NCI-H2196 treated with DMSO at 0.1 percent for 48 hours (cell line): ENCODE measurements around the gene SPIC.
"Not testable (repeated sequence)": the region's sequence is repeated elsewhere in the genome, so short reads cannot be mapped to it uniquely, and the experiment has no call there.

ENCODE experiments used
- DNase-seq: peaks from one replicate; lab custom pipeline; 2025; ENCODE audit not compliant: unreplicated experiment; lab: John Stamatoyannopoulos, UW

Gene SPIC

DNA sequence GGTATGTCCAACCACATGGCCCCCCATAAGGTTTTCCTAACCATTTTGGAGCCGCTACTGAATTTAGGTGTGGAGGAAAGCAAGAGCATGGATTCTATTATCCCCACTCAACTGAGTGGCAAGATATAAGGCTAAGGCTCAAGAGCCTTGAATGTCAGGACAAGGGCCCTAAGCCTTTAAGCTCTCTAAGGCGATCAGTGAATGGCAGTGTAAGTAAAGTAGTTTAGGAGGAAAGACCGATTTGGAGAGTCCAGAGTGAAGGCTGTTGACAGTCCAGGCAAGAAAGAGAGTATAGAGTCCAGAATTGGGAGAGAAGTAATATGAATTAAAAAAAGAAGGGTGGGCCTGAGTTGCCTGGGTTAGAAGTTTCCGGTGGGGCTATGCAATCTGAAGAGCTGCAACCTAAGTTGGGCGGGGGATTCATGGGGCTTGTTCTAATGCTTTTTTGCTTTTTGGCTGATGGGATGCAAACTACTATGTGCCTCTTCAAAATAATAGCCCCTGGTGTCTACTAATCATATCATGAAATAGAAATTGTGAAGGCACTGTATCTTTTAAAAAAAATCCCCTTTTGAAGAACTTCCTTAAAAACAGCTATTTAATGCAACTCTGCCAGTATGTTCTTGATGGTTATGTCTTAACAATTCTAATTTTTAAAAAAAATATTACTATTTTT is at the start of gene SPIC:
TSS of gene SPIC (plus strand) at position 626 of the 676 bp plus-strand sequence. CDS start 1,569 bp downstream, outside the sequence.
- DNase-seq: no peak

DNA sequence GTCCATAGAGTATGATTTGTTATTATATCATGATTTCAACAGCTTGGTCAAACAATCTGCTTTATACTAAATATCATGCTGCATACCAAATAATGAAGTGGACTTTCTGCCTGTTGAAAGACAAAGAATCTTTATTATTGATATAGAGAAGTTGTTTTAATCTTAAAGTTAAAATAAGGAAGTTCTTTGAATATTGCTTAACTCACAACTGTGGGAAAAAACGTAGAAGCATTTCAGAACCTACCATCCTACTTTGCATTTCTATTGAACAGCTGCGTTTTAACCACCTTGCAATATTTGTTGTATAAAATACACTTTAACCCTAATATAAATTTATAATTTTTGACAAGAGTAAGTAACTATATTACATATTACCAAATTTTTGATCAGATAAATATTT is 44.7 kb upstream of the SPIC start:
- no peak for DNase-seq

DNA sequence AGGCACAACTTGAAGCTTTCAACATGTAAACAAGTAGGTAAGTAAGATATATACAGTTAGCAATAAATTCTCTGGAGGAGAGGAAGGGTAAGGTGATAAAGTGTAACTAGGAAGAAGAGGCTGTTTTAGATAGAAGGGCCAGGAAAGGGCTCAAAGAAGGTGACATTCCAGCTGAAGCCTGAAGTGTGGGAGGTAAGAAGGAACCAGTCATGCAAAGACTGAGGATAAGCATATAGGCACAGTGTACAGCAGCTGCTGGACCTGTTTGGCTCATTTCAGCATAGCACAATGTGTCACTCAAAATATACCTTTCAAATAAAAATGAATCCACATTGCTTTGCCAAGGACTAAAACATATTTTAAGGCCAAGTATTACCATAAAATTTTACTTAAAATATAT is 39.0 kb upstream of the SPIC start:
- DNase-seq: no peak

DNA sequence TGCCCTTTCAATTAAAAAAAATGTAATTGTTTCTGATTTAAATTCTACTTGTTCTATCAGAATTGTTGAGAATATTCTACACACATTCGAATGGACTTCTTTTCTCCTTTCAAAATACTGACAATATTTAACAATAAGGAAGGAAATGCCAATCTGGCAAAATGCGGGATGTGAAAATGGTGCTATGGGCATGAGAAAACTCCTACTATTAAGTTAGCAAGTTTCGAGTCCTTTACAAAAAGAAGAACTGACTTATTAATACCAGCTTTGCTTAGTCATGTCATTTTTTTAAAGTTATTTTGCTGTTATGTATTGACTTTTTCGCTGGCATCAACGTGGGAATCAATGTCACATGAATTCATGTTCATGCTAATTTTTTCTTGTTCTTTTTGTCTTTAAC is 35.9 kb upstream of the SPIC start:
- no peak for DNase-seq

DNA sequence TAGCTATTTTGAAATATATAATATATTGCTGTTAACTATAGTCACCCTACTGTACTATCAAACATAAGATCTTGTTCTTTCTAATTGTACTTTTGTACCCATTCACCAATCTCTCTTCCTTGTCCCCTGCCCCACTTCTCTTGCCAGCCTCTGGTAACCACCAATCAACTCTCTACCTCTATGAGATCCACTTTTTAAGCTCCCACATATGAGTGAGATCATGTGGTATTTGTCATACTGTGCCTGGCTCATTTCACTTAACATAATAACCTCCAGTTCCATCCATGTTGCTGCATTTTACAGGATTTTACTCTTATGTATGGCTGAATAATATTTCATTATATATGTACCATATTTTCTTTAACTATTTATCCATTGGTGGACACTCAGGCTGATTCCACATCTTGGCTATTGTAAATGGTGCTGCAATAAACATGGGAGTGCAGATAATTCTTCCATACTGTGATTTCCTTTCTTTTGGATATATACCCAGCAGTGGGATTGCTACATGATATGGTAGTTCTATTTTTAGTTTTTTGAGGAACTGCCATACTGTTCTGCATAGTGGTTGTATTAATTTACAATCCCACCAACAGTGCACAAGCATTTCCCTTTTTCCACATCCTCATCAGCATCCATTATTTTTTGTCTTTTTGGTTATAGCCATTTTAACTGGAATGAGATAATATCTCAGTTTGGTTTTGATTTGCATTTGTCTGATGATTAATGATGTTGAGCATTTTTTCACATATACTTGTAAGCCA is 33.5 kb upstream of the SPIC start:
- no peak for DNase-seq

DNA sequence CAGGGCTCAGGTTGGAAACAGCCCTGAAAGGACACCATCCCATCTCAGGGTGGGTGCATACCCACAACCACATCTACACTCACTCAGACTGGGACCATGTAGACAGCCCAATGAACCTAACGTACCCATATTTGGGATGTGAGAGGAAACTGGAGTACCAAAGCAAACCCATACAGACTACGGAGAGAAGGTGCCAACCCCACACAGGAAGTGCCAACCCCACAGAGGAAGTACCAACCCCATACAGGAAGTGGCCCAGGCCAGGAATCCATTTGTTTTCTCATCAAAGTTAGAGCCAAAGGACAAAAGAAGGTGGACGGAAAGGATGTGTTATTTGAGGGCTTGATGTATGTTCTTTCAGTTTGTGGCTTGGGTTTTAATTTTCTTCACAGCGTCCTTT is 19.5 kb upstream of the SPIC start:
- no peak for DNase-seq

DNA sequence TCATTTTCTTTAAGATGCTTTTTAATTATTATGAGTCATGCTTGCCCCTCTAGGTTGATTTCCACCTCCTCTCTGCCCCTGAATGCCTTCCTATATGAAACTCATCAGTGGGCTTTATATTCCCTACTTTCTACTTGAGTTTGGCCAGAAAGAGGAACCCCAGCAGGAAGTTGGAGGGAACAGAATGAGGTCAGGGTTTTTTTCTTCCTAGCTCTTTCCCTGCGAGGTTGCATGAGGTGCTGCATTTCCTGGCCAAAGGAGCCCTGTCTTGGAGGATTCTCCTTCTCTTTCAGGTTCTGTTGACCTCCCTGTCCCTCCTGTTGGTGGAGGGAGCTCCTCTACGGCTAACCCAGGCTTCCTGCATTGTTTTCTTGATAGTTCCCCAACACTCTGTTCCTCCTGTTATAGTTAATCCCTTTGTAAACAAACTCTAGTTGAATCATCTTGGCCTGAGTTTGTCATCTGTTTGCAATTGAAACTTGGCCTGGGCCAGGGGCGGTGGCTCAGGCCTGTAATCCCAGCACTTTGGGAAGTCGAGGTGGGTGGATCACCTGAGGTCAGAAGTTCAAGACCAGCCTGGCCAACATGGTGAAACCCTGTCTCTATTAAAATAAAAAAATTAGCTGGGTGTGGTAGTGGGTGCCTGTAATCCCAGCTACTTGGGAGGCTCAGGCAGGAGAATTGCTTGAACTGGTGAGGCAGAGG is 15.3 kb upstream of the SPIC start:
- DNase-seq: peak; percentile 12

DNA sequence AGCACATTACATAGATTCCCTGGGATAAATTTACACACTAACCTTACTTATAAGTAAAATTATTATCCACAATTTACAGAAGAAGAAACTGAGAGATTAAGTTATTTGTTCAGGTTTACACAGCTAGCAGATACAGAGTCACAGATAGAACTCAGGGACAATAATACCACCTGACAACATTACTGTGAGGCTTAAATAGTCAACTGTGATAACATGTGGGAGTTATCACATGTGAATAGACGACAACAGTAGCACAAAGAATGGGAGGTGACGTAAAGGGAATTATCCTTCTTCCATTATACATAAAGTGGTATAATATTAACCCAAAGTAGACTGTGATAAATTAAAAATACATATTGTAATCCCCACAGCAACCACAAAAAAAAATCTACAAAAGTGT is 6.2 kb upstream of the SPIC start:
- no peak for DNase-seq

DNA sequence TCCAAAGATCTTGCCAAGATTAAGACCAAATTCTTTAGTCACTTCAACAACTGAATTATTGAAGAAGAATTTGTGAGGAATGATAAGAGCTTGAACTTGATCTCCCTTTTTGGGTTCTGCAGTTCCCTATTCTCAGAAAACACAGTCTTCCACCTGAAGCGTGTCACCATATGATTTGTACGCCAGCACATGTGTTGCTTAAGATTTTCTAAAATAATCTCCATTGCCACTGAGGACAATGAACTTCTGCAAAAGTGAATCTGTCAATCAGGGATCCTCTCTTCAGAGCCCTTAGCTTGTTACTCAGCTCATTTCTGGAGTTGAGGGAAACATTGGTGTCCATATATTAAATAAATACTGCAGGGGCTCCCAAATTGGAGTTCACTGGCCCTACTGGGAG is 4.2 kb upstream of the SPIC start:
- no peak for DNase-seq

DNA sequence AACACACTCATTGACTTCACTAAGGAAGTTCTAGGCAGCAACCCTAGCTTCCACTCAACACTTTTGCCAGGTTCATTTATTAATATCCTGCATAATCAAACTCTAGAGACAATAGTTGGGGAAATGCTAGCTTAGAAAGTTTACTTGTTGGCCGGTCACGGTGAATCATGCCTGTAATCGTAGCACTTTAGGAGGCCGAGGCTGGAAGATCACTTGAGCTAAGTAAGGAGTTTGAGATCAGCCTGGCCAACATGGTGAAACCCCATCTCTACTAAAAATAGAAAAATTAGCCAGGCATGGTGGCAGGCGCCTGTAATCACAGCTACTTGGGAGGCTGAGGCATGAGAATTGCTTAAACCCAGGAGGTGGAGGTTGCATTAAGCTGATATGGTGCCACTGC is 3.3 kb upstream of the SPIC start:
- DNase-seq: not testable (repeated sequence)

DNA sequence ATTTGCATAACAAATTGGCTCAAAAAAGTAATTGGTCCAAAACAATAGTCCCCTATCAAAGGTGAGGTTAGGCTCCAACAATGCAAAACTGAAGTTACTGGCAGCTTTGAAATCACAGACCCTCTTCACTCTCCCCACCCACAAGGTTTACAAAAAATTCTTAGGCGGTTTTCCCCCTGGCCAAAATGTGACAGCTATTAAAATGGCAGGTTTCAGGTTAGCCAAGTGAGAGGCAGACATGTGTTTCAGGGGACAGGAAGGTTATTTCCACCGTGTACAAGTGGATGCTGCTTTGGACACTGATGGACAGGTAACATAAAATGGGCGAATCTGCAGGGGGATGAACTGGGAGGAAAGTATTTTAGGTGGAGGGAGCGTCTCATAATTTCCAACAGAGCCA is 888 bp upstream of the SPIC start:
- DNase-seq: no peak

DNA sequence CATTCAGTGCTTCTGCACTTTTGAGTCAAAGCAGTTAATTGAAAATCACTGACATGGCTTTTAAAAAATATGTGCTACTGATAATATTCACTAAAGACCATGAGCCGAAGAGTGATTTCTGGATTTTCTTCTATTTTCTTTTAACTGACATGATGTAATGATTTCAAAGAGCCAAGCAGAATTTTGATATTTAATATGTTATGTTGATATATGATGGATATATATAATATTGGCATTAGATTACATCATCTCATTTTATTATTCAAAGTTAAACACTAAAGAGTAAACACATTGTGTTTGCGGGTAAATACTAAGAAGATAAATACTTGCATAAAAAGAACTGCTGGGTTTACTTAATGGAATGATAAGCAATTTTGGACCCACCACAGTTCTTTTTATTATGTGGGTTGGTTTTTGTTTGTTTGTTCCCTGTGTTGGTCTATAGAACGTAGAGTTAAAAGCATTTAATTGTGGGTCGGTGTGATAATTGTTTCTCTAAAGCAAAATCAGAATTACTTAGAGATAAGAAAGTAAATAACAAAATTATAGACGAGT is 692 bp downstream of the SPIC start:
- no peak for DNase-seq

DNA sequence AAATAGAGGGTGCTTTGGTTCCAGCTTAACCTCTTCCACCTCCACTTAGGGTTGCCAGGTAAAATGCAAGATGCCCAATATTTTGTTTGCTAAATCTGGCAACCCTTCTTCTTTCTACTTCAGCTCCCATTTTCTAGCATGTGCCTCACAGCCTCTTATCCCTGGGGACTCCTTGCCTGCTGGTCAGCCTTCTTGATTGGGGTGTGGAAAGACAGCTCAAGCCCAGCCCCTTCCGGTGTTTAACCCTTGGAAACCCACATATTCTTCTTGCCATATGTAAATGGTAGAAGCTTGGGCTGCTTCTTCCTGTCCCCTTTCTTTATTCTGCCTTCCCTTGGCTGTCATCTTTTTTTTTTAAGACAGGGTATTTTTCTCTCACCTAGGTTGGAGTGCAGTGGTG is 5.7 kb downstream of the SPIC start:
- DNase-seq: no peak

DNA sequence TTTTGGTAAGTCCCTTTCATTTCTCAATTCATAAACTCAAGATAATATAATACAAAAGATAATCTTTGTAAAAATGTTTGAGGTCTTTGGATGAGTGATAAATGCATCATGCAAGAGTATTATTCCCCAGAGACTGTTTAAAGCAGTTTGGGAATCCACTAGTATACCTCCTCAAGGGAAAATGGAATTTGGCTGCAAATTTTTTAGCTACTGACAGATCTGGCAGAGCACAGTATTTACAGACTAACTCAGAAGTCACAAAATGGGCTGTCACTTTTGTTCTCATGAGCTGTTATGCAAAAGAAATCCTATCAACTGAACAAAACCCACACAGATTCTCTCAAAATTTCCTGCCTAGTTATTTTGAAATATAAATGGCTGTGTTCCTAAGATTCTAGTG is 9.9 kb downstream of the SPIC start:
- no peak for DNase-seq

DNA sequence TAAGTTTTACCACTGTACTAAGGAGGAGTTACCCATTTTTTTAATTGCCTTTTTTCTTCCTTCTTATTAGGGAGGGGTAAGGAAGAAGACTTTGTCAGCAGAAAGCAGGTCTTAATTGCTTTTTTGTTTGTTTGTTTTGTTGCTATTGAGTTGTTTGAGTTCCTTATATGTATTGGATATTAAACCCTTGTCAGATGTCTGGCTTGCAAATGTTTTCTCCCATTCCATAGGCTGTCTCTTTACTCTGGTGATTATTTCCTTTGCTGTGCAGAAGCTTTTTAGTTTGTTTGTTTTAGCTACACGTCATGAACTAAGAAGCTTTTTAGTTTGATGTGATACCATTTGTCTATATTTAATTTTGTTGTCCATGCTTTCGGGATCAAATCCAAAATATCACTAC is 13.3 kb downstream of the SPIC start:
- DNase-seq: no peak

DNA sequence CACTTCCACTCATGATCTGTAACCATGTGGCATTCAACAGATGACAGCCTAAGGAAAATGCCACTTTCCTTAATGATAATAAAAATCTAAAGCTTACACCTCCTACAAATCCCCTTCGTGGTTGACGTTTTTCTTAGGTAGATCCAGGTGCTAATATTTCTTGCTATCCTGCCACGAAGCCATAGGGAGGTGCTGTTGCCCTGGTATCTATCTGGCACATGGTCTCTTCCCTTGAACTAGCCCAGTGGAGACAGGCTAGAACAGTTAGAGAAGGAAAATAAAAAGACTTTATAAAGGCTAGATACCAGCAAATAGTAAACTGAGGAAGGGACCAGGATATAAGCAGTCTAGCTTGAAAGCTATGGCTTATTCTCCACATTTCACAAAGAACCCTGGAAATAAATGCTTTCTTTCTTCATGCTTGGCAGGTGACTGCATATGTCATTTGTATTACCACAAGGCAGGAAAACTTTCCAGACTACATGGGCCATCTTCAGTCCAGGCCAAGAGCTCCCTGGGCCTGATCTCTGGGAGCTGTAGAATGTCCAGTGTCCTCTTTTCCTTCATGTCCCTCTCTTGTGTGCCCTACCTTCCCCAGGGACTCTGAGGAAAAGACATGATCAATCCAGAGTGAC is 15.3 kb downstream of the SPIC start:
- peak; percentile 9 for DNase-seq

DNA sequence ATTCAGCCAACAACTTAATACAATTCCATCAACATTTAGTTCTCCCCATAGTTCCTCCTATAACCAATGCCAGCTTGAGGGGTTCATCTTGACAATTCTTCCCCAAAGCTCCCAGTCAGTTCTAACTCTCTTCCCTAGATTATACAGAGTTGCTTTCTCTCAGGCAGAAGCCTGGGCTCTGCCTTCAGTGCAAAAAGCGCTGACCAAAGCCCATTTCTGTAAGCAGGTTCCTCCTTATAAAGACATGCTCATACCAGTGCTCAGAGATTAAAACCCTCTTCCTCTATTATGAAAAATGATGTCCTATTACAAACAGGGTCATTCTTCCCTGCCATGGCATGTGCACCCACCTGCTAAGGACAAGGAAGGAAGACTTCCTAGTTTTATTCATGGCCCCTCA is 16.2 kb downstream of the SPIC start:
- no peak for DNase-seq

DNA sequence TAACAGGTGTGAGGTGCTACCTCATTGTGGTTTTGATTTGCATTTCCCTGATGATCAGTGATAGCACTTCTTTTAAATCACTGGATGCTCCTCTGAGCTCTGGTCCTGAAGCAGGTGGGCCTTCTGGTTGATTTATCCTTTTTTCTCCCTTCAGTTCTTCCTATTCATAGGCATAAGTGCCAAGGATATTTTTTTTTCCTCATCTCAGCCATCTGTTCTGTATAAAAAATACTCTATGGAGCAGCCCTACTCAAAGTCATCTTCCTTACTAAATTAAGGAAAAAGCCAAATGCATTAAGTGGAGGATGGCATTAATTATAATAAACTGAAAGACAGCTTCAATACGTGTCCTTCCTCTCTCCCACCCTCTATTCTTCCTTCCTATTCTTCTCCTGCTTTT is 18.4 kb downstream of the SPIC start:
- DNase-seq: no peak

DNA sequence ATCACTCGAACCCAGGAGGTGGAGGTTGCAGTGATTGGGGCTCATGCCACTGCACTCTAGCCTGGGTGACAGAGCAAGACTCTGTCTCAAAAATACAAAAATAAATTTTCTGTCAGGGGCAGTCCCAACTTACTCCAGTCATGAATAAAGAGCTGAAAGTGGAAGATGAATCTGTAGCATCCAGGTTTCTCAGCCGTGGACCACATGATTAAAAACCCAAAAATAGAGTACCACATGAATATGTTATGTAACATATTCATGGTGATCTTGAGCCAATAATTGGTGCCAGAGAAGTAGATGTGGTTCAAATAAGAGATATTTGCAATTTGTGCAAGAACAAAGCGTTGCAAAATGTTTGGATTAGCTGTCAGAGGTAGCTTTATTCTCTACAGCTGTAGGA is 23.1 kb downstream of the SPIC start:
- DNase-seq: no peak

DNA sequence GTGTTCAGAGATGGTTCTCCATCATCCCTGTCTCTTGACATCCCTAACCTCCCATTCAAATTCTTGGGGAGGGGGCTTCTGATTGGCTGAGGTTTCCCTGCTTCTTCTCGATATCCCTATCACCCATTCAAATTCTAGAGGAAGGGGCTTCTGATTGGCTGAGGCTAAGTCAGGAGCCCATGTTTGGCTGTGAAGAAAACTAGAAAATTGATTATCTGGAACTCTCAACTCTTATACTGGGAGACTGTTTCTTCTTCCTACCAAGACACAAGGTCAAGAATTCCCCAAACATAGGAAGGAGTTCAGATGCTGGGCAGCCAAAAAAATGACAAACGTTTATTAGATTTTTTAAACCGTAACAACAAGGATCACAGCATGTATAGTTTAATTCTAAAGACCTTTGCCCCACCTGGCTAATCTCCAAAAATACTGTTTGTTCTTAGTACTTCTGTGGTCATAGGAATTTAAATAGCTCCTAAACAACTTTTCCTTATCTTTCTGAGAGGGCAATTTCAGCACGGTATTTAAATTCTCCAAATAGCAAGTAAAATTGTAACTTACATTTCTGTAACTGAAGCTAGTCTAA is 26.4 kb downstream of the SPIC start:
- DNase-seq: no peak

DNA sequence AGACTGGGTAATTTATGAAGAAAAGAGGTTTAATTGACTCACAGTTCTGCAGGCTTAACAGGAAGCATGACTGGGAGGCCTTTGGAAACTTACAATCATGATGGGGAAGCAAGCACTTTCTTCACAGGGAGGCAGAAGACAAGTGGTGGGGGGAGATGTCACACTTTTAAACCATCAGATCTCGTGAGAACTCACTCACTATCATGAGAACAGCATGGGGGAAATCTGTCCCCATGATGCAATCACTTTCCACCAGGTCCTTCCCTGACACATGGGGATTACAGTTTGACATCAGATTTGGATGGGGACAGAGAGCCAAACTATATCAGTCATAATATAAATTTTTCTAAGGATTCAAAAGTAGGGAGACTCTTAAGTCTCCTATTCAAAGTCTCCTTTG is 46.0 kb downstream of the SPIC start:
- DNase-seq: no peak
